Measurements from ENCODE around the gene GGCX.

The GGCX gene

GRCh38 chr2:85590950-85591349 is 29.7 kb upstream of the GGCX start:
- Histone ChIP-seq H3K4me3 (ENCODE audit: low read depth in 1 of 2, low read length in 2 of 2) (peak overlapping the region in 1 of 2 donors; percentile 16), H3K4me1 (ENCODE audit: insufficient read depth, low read length) (peaks cover 50% of the 10 kb centered on the region), H3K9ac (ENCODE audit: low read length) (no peak overlapping the region)

GRCh38 chr2:85589982-85590791 is 28.9 kb upstream of the GGCX start:
- H3K4me3 ChIP-seq (ENCODE audit: low read depth in 1 of 2, low read length in 2 of 2): no peak overlapping the region
- H3K9me3 ChIP-seq (ENCODE audit: low read length): no peaks in the 10 kb centered on the region
- H3K4me1 ChIP-seq (ENCODE audit: insufficient read depth, low read length): peaks cover 58% of the 10 kb centered on the region
- H3K27me3 ChIP-seq (ENCODE audit: control insufficient read depth in 1 of 2, insufficient read depth in 2 of 2, low read length in 2 of 2): no peaks in the 10 kb centered on the region
- H3K27ac ChIP-seq (ENCODE audit: low read depth, low read length): peak overlapping the region; percentile 74
- peaks cover 7% of the 10 kb centered on the region for H3K36me3 ChIP-seq (ENCODE audit: insufficient read depth, low read length)
- H3K9ac ChIP-seq (ENCODE audit: low read length): no peak overlapping the region

More at GRCh38 chr2:85590950-85591349, 29.7 kb upstream of the GGCX start:
- Histone ChIP-seq H3K27ac (ENCODE audit: low read depth, low read length) (peak overlapping the region; percentile 74), H3K27me3 (ENCODE audit: control insufficient read depth in 1 of 2, insufficient read depth in 2 of 2, low read length in 2 of 2) (no peaks in the 10 kb centered on the region), H3K9me3 (ENCODE audit: low read length) (no peaks in the 10 kb centered on the region), H3K36me3 (ENCODE audit: insufficient read depth, low read length) (peaks cover 7% of the 10 kb centered on the region)

DNA sequence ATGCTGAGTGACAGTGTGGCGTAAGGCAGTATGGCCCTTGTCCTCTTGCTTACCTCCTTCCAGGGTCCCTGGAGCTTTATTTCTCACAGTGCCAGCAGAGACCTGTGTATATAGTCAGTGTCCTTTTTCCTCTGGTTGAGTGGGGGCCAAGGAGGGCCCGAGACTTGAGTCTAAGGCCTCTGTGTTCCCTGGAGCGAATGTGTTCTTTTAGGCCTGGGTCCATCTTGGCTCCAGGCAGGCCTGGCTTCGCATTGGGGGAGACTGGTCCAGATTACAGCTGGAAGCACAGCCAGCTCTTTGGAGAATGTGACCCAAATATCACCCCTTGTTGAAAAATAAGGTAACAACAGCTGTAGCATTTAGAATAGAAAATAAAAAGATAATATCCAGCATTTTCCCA is 27.9 kb upstream of the GGCX start:
- Histone ChIP-seq H3K9me3 (ENCODE audit: low read length) (no peaks in the 10 kb centered on the region), H3K9ac (ENCODE audit: low read length) (no peak overlapping the region), H3K4me1 (ENCODE audit: insufficient read depth, low read length) (peaks cover 57% of the 10 kb centered on the region), H3K4me3 (ENCODE audit: low read depth in 1 of 2, low read length in 2 of 2) (no peak overlapping the region), H3K27me3 (ENCODE audit: control insufficient read depth in 1 of 2, insufficient read depth in 2 of 2, low read length in 2 of 2) (no peaks in the 10 kb centered on the region), H3K36me3 (ENCODE audit: insufficient read depth, low read length) (peaks cover 7% of the 10 kb centered on the region), H3K27ac (ENCODE audit: low read depth, low read length) (no peak overlapping the region)

- no peak overlapping the region for H3K9ac ChIP-seq (ENCODE audit: low read length)
- no peak overlapping the region for H3K4me3 ChIP-seq (ENCODE audit: low read depth in 1 of 2, low read length in 2 of 2)
- H3K27ac ChIP-seq (ENCODE audit: low read depth, low read length): no peak overlapping the region
These were observed 27.4 kb upstream of the GGCX start for GRCh38 chr2:85588645-85589044.

DNA sequence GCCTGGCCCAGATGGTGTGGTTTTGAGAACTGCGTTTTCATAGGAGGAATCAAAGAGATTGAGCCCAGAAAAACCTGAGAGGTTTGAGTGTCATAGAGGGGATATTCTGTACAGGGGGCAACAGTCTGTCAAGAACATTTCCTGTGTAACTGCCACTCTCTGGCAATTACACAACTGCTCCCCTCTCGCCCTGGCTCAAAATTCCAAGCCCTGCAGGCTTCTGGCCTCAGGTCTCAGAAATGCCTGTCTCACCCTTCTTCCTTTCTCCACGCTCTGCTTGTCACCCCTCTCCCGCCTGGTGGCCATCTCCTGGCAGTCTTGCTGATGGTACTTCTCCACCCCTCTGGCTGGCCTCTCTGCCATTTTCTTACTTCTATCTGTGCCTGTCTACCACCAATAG is 26.9 kb upstream of the GGCX start:
- Histone ChIP-seq H3K4me1 (ENCODE audit: insufficient read depth, low read length) (peaks cover 58% of the 10 kb centered on the region), H3K27ac (ENCODE audit: low read depth, low read length) (no peak overlapping the region), H3K27me3 (ENCODE audit: control insufficient read depth in 1 of 2, insufficient read depth in 2 of 2, low read length in 2 of 2) (no peaks in the 10 kb centered on the region), H3K4me3 (ENCODE audit: low read depth in 1 of 2, low read length in 2 of 2) (no peak overlapping the region), H3K9ac (ENCODE audit: low read length) (no peak overlapping the region), H3K9me3 (ENCODE audit: low read length) (no peaks in the 10 kb centered on the region), H3K36me3 (ENCODE audit: insufficient read depth, low read length) (peaks cover 7% of the 10 kb centered on the region)

More at GRCh38 chr2:85588645-85589044, 27.4 kb upstream of the GGCX start:
- Histone ChIP-seq H3K27me3 (ENCODE audit: control insufficient read depth in 1 of 2, insufficient read depth in 2 of 2, low read length in 2 of 2) (no peaks in the 10 kb centered on the region), H3K36me3 (ENCODE audit: insufficient read depth, low read length) (peaks cover 7% of the 10 kb centered on the region), H3K4me1 (ENCODE audit: insufficient read depth, low read length) (peaks cover 58% of the 10 kb centered on the region), H3K9me3 (ENCODE audit: low read length) (no peaks in the 10 kb centered on the region)

DNA sequence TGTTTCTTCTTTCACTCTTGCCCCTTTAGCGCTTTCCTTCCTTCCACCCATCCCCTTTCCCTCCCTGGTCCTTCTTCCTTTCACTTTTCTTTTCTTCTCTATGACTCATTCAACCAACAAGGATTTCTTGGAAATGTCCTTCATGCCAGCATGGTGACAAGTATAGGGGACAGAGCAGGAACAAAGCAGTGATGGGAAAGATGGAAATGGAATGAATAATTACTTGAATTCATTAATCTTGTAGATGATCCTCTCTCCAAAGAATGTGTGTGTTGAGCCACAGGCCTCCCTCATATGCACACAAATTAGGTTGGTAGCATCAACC is 24.4 kb upstream of the GGCX start:
- Histone ChIP-seq H3K27ac (ENCODE audit: low read depth, low read length) (peak overlapping the region; percentile 59), H3K27me3 (ENCODE audit: control insufficient read depth in 1 of 2, insufficient read depth in 2 of 2, low read length in 2 of 2) (no peaks in the 10 kb centered on the region), H3K9ac (ENCODE audit: low read length) (no peak overlapping the region), H3K36me3 (ENCODE audit: insufficient read depth, low read length) (peaks cover 7% of the 10 kb centered on the region), H3K4me1 (ENCODE audit: insufficient read depth, low read length) (peaks cover 47% of the 10 kb centered on the region), H3K9me3 (ENCODE audit: low read length) (no peaks in the 10 kb centered on the region), H3K4me3 (ENCODE audit: low read depth in 1 of 2, low read length in 2 of 2) (peak overlapping the region in 1 of 2 donors; percentile 94)

GRCh38 chr2:85584857-85585780 is 23.8 kb upstream of the GGCX start:
- Histone ChIP-seq H3K36me3 (ENCODE audit: insufficient read depth, low read length) (peaks cover 7% of the 10 kb centered on the region), H3K27ac (ENCODE audit: low read depth, low read length) (peak overlapping the region; percentile 59), H3K9me3 (ENCODE audit: low read length) (no peaks in the 10 kb centered on the region), H3K4me3 (ENCODE audit: low read depth in 1 of 2, low read length in 2 of 2) (peak overlapping the region; percentile 73 to 94), H3K9ac (ENCODE audit: low read length) (peak overlapping the region; percentile 78), H3K27me3 (ENCODE audit: control insufficient read depth in 1 of 2, insufficient read depth in 2 of 2, low read length in 2 of 2) (no peaks in the 10 kb centered on the region), H3K4me1 (ENCODE audit: insufficient read depth, low read length) (peaks cover 40% of the 10 kb centered on the region)

DNA sequence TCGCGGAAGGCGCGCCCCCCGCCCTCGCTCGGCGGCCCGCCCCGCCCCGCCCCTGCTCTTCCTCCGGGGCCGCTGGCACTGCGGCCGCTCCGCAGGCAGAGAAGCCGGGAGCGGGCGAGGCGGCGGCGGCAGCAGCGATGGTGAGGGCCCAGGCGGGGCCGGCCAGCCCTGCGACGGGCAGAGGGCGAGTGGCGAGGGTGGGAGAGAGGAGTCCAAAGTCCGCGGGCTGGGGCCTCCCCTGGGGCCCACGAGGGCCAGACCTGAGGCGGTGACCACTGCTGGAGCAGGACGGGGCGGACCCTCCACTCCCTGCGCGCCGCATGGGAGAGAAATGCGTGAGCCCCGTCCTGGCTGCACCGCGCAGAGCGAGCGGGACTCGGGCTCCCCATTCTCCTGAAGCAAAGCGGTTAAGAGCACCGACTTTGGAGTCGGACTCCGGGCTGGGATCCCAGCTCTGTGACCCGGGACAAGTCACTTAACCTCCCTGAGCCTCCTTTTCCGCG is 23.1 kb upstream of the GGCX start, which contains the start of gene VAMP5:
VAMP5 (plus strand) TSS at position 78 of the 503 bp plus-strand sequence; CDS start at position 138, 60 bp downstream.
- H3K9ac ChIP-seq (ENCODE audit: low read length): peak within 1 kb of the TSS; percentile 78
- H3K36me3 ChIP-seq (ENCODE audit: insufficient read depth, low read length): peaks cover 5% of the 10 kb centered on the region
- H3K27me3 ChIP-seq (ENCODE audit: control insufficient read depth in 1 of 2, insufficient read depth in 2 of 2, low read length in 2 of 2): no peaks in the 10 kb centered on the region
- no peaks in the 10 kb centered on the region for H3K9me3 ChIP-seq (ENCODE audit: low read length)
- peaks cover 35% of the 10 kb centered on the region for H3K4me1 ChIP-seq (ENCODE audit: insufficient read depth, low read length)
- peak within 1 kb of the TSS; percentile 59 for H3K27ac ChIP-seq (ENCODE audit: low read depth, low read length)
- H3K4me3 ChIP-seq (ENCODE audit: low read depth in 1 of 2, low read length in 2 of 2): peak within 1 kb of the TSS; percentile 73 to 94

DNA sequence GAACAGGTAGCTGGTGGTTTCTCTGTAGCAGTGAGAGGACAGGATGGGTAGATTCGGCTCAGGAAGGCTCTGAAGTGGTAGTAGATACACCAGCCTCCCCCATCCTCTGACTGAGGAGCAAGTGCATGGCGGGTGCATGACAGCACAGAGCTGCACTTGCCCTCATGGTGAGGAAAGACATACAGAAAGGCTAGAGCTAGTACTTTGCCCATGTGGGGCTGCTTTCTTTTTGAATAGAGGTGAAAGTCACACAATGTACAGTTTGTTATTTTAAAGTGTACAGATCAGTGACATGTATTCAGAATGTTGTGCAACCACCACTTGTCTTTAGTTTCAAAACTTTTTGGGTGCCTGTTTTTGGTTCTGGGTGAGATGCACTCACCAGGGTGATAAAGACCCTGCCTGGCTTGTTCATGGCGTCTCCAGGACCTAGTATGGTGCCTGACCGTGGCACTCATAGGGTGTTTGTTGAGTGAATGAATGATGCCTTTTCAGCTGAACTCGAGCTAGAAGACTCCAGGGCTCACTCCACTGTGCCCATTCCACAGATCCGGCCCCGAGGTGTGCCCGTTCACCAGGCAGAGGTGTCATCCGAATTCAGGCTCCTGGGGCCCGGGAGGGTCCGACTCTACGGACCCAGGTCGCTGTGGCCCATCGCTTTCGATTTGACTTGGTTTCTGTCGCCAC is 22.5 kb upstream of the GGCX start:
- Histone ChIP-seq H3K9ac (ENCODE audit: low read length) (peak overlapping the region; percentile 30), H3K4me1 (ENCODE audit: insufficient read depth, low read length) (peaks cover 29% of the 10 kb centered on the region), H3K4me3 (ENCODE audit: low read depth in 1 of 2, low read length in 2 of 2) (peak overlapping the region; percentile 73 to 94), H3K27me3 (ENCODE audit: control insufficient read depth in 1 of 2, insufficient read depth in 2 of 2, low read length in 2 of 2) (no peaks in the 10 kb centered on the region), H3K9me3 (ENCODE audit: low read length) (no peaks in the 10 kb centered on the region), H3K27ac (ENCODE audit: low read depth, low read length) (peak overlapping the region; percentile 37), H3K36me3 (ENCODE audit: insufficient read depth, low read length) (no peaks in the 10 kb centered on the region)

GRCh38 chr2:85582492-85582891 is 21.2 kb upstream of the GGCX start:
- Histone ChIP-seq H3K4me3 (ENCODE audit: low read depth in 1 of 2, low read length in 2 of 2) (no peak overlapping the region), H3K9me3 (ENCODE audit: low read length) (no peaks in the 10 kb centered on the region), H3K36me3 (ENCODE audit: insufficient read depth, low read length) (no peaks in the 10 kb centered on the region), H3K9ac (ENCODE audit: low read length) (no peak overlapping the region), H3K27me3 (ENCODE audit: control insufficient read depth in 1 of 2, insufficient read depth in 2 of 2, low read length in 2 of 2) (no peaks in the 10 kb centered on the region), H3K27ac (ENCODE audit: low read depth, low read length) (no peak overlapping the region), H3K4me1 (ENCODE audit: insufficient read depth, low read length) (peaks cover 22% of the 10 kb centered on the region)

DNA sequence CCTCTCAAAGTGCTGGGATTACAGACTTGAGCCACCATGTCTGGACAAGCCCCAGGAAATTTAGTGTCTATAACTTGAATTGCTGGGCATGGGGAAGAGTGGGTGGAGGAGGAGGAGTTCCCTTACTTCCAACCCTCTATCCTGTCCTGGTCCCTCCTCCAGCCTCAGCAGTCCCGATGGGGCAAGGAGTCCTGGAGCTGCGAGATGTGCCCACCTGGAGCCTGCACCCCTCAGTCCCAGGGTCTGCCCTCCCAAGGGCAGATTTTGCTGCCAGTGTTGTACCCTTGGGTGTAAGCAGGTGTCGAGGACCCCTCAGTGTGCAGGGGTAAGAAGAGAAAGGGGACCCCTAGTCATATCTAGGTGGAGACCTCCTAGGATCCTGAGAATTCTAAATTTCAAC is 18.9 kb upstream of the GGCX start:
- Histone ChIP-seq H3K4me3 (ENCODE audit: low read depth in 1 of 2, low read length in 2 of 2) (no peak overlapping the region), H3K27ac (ENCODE audit: low read depth, low read length) (no peak overlapping the region)

More for the DNA sequence above, 18.9 kb upstream of the GGCX start:
- Histone ChIP-seq H3K27me3 (ENCODE audit: control insufficient read depth in 1 of 2, insufficient read depth in 2 of 2, low read length in 2 of 2) (no peaks in the 10 kb centered on the region), H3K9ac (ENCODE audit: low read length) (no peak overlapping the region), H3K9me3 (ENCODE audit: low read length) (no peaks in the 10 kb centered on the region), H3K4me1 (ENCODE audit: insufficient read depth, low read length) (peaks cover 12% of the 10 kb centered on the region), H3K36me3 (ENCODE audit: insufficient read depth, low read length) (no peaks in the 10 kb centered on the region)
